ENCODE results near the gene WDHD1.

WDHD1 gene

DNA sequence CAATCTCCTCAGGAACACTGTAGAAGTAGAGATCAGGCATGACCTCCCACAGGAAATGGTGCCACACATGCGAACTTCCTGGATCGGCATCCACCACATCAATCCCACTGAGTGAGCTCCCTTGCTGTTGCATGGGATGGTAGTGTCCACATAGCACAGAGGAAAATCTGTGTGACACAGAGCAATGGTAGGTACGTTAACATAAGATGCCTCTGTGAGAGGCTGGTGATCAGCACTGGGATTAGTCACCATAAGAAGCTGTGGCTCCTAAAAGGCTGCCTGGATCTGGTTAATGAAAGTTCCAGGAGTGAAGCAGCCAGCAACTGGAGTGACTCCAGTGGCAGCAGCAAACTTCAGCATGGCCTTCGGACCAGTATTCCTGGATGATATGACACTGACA lies 21.8 kb downstream of the WDHD1 start:
- no peak overlapping the region for H3K4me3 ChIP-seq (ENCODE audit: low read depth, low read length)
- TF ChIP-seq, protein P1, sequence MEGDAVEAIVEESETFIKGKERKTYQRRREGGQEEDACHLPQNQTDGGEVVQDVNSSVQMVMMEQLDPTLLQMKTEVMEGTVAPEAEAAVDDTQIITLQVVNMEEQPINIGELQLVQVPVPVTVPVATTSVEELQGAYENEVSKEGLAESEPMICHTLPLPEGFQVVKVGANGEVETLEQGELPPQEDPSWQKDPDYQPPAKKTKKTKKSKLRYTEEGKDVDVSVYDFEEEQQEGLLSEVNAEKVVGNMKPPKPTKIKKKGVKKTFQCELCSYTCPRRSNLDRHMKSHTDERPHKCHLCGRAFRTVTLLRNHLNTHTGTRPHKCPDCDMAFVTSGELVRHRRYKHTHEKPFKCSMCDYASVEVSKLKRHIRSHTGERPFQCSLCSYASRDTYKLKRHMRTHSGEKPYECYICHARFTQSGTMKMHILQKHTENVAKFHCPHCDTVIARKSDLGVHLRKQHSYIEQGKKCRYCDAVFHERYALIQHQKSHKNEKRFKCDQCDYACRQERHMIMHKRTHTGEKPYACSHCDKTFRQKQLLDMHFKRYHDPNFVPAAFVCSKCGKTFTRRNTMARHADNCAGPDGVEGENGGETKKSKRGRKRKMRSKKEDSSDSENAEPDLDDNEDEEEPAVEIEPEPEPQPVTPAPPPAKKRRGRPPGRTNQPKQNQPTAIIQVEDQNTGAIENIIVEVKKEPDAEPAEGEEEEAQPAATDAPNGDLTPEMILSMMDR (conservative IDR thresholded peaks at IDR 0.05; ENCODE audit: low read depth, low read length), result no peak
- DNase-seq (ENCODE audit: low read depth), result no peak

DNA sequence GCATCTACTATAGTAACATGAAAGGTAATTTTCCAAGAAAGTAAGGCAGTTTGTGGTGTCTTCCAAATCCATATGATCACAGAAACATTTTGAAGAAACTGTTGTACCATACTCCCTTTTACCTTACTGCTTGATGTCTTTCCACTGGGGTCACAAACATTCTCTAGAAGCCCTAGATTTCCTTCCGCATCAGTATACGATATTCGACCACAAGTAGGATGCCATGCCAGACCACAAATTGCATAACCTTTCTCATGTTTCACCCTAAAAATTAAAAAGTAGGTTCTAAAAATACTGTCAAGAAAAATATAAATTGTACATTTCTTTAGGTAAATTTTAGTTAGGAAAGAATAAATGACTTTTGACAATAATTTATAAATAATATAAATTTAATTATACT lies 26.5 kb downstream of the WDHD1 start:
- no peak overlapping the region for H3K4me3 ChIP-seq (ENCODE audit: low read depth, low read length)
- peak; percentile 87 for DNase-seq (ENCODE audit: low read depth)
- TF ChIP-seq, protein P1 (conservative IDR thresholded peaks at IDR 0.05; ENCODE audit: low read depth, low read length), result no peak

DNA sequence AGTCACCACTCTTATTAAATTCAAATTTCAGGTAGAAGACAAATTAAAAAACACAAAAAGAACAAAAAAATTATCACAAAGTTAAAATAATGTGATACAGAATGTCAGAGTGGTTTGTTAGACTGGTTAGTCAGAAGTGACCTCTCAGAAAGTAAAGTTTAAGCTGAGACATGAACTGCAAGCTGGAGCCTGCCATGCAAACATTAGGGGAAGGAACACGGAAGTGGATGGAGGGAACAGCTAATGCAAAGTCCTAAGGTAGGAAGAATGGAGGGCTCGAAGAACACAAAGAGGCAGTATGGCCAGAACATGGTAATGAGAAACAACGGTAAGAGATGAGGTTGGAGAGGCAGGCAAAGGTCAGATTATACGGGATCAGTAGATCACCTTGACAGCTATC lies 41.7 kb downstream of the WDHD1 start:
- TF ChIP-seq, protein P1 (conservative IDR thresholded peaks at IDR 0.05; ENCODE audit: low read depth, low read length), result no peak
- H3K4me3 ChIP-seq (ENCODE audit: low read depth, low read length), result no peak overlapping the region
- DNase-seq (ENCODE audit: low read depth), result no peak

DNA sequence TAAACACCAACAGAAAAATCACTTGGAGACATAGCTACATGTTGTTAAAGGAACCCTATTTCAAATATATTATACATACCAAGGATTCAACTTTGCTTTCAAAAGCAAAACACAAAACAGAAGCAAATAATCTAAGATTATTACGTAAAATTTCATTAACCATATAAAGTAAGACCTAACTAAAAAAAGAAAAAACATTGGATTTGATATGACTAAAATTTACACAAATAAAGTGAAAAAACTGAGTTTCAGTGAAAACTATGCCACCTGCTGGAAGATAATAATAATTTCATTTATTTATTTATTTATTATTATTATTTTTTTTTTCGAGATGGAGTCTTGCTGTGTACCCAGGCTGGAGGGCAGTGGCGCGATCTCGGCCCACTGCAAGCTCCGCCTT lies 45.2 kb downstream of the WDHD1 start:
- peak; percentile 48 for DNase-seq (ENCODE audit: low read depth)
- TF ChIP-seq, protein P1 (conservative IDR thresholded peaks at IDR 0.05; ENCODE audit: low read depth, low read length), result peak; percentile 28

DNA sequence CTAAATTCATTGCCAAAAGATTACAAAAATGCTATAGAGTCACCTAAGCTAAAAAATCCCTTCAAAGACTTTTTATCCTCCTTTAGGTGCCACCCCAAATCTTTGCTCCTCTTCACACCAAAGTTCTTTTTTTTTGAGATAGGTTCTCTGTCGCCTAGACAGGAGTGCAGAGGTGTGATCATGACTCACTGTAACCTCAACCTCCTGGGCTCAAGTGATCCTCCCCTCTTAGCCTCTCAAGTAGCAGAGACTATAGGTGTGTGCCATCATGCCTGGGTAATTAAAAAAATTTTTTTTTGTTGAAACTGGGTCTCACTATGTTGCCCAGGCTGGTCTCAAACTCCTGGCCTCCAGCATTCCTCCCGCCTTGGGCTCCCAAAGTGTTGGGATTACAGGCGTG lies 47.9 kb downstream of the WDHD1 start:
- no peak for DNase-seq (ENCODE audit: low read depth)
- TF ChIP-seq, protein P1 (conservative IDR thresholded peaks at IDR 0.05; ENCODE audit: low read depth, low read length), result no peak
- H3K4me3 ChIP-seq (ENCODE audit: low read depth, low read length), result no peak overlapping the region

More for the DNA sequence above, 45.2 kb downstream of the WDHD1 start:
- H3K4me3 ChIP-seq (ENCODE audit: low read depth, low read length), result no peak overlapping the region

DNA sequence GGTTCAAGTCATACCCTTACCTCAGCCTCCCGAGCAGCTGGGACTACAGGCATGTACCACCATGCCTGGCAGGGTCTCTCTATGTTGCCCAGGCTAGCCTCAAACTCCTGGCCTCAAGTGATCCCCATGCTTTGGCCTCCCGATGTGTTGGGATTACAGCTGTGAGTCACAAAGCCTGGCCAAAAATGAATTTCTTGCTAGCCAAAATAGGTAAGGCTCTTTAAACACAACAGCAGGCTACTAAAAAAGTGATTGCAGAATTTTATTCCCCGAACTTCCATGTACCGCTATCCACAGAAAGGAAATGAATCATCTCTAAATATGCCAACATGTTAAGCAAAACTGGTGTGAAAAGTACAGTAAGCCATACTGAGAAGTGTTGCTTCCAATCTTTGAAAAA lies 50.6 kb downstream of the WDHD1 start:
- TF ChIP-seq, protein P1 (conservative IDR thresholded peaks at IDR 0.05; ENCODE audit: low read depth, low read length), result no peak
- no peak overlapping the region for H3K4me3 ChIP-seq (ENCODE audit: low read depth, low read length)
- peak; percentile 88 for DNase-seq (ENCODE audit: low read depth)

DNA sequence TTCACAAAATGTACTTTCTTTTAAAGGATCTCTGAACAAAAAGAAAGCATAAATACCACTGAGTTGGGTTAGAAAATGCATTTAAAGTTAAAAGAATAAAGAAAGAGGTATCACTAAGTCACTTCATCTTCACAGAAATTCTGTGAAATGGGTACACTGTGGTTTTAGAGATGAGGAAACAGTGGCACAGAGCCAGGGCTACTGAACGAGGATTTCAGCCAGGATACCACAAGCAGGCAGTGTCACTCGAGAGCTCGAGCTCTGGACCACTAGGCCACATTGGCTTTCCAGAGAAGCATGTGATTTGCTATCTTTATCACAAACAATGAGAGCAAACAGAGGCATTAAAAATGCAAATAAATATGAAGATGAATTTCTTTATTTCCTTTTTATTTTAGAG lies 51.0 kb downstream of the WDHD1 start:
- TF ChIP-seq, protein P1 (conservative IDR thresholded peaks at IDR 0.05; ENCODE audit: low read depth, low read length), result no peak
- peak; percentile 39 for DNase-seq (ENCODE audit: low read depth)
- H3K4me3 ChIP-seq (ENCODE audit: low read depth, low read length), result no peak overlapping the region

Data from choroid plexus epithelial cell (primary cell).